Uterine smooth muscle cell (primary cell): ENCODE data around the gene MUC22. TPM values are rescaled to one million over a fixed set of nuclear protein-coding genes. Genes with fewer than 3 reads are reported as not detected.

Source experiments
- total RNA-seq: library from RNA; depleted of rRNA; stranded (reverse); fragments of >200 nt; gene quantifications from 2 replicates; pipeline ENCODE4 v1.2.3, GENCODE V29; 2014

Gene MUC22
- total RNA-seq: not detected in 2 replicates

DNA sequence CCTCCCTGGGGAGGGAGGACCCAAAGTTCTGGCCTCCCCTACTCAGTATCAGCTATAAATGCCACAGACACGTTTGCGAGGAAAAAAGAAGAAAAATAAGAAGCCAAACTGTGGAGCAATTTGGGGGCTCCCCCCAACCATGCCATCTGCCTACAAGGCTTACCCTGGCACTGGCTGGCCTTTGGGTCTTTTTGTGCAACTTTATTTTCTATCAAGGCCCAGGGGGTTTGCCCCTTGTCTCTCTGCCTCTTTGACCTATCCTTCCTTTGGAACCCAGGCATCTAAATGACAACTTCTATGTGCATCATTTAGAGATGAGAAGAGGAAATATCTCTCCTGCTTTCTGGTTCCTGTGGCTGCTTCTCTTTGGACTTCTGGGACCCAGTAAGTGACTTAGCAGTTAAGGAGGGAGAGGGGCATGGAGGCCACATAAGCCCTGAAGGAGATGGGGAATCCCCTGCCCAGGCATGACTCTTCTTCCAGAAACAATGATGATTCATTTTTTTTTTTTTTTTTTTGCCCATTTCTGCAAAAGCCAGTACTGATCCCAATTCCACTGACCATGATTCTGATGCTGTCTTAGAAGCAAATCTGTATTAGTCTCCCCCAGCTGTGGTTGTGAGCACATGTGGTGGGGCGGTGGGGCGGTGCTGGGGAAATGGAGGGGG lies at the start of gene MUC22:
Gene MUC22, plus strand, starts transcription at position 82 of the 668 bp plus-strand sequence. Its CDS starts 233 bp downstream, at position 315.

DNA sequence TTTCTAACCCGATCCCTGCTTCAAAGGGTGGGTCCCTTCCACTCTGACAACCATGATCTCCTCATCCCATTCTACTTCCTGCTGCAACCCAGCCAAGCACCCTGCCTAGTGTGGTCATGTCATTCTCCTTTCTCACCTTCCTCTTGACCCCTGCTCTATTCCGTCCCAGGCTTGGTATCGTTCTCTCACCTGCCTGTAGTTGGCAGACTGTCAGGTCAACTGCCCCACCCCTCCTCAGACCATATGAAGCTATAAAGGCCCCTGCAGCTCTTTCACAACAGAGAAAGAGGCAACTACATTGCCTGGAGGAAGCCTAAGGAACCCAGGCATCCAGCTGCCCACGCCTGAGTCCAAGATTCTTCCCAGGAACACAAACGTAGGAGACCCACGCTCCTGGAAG lies 26.8 kb upstream of the MUC22 start, which contains the start of gene MUC21:
Gene MUC21, plus strand, starts transcription at position 280 of the 400 bp plus-strand sequence. CDS start 241 bp downstream, outside the sequence.

Other genes with a start within 250 kb of the MUC22 start
- 8.6 and 22.4 TPM in 2 replicates for gene DDR1, start 126.0 kb upstream of the MUC22 start, total RNA-seq
- gene GTF2H4, start 102.3 kb upstream of the MUC22 start, total RNA-seq: 11.2 and 13.1 TPM in 2 replicates
- gene VARS2, start 96.2 kb upstream of the MUC22 start, total RNA-seq: 21.4 and 21.5 TPM in 2 replicates
- not detected in 2 replicates for gene SFTA2, start 78.3 kb upstream of the MUC22 start, total RNA-seq
- gene MUCL3, start 69.5 kb upstream of the MUC22 start, total RNA-seq: not detected in 2 replicates
- gene MUC21, start 26.8 kb upstream of the MUC22 start, total RNA-seq: not detected in 2 replicates
- gene C6orf15, start 102.1 kb downstream of the MUC22 start, total RNA-seq: not detected in 2 replicates
- gene PSORS1C1, start 104.3 kb downstream of the MUC22 start, total RNA-seq: 1.00 and 1.2 TPM in 2 replicates
- not detected in 2 replicates for gene CDSN, start 110.0 kb downstream of the MUC22 start, total RNA-seq
- not detected in 2 replicates for gene PSORS1C2, start 128.6 kb downstream of the MUC22 start, total RNA-seq
- 25.6 and 36.6 TPM in 2 replicates for gene CCHCR1, start 147.3 kb downstream of the MUC22 start, total RNA-seq
- gene TCF19, start 148.1 kb downstream of the MUC22 start, total RNA-seq: 11.7 and 43.2 TPM in 2 replicates
- gene POU5F1, start 160.2 kb downstream of the MUC22 start, total RNA-seq: not detected in 2 replicates